SK-N-MC (cell line): ENCODE results near the gene GALNTL6.

Source experiments
- EZH2 ChIP-seq: fragments of 200-600 bp; sonication (generic); IDR thresholded peaks from one replicate; pipeline ENCODE4 v1.6.1; 2017; ENCODE audit warnings: antibody characterized with exemption
- POLR2AphosphoS5 ChIP-seq: IDR thresholded peaks from 2 replicates; pipeline ENCODE4 v1.6.1; 2012; ENCODE audit warnings: mild to moderate bottlenecking, low read depth, low read length, borderline replicate concordance

- TF ChIP-seq POLR2AphosphoS5 (no peak), EZH2 (no peak)
Observed at GRCh38 chr4:172628263-172628662, 815.1 kb downstream of the GALNTL6 start.
